MCF 10A (cell line): ENCODE data around the gene ERC2. TPM values are rescaled to one million over a fixed set of nuclear protein-coding genes. Genes with fewer than 3 reads are reported as not detected.

Experiments
- BruUV-seq: library from RNA; stranded (reverse); fragments of 400-500 nt; replicated peaks from 2 replicates; lab custom pipeline; 2021; lab: Mats Ljungman, UMichigan
- CTCF ChIA-PET: fragments of 300-600 bp; sonication (Branson Sonifier 250); formaldehyde crosslinking; extraction: SDS; loops from one replicate; lab custom pipeline; 2021; ENCODE audit warnings: antibody characterized with exemption, inconsistent platforms; lab: Yijun Ruan, JAX
- POLR2A ChIA-PET: fragments of 300-600, 350-650 bp; sonication (Branson Sonifier 250); formaldehyde crosslinking; extraction: SDS; loops from one replicate; lab custom pipeline; 2020; ENCODE audit warnings: antibody characterized with exemption, inconsistent platforms; lab: Yijun Ruan, JAX
- DNase-seq: peaks from one replicate; pipeline ENCODE4 v3.0.0-alpha.2; 2018; ENCODE audit not compliant: unreplicated experiment
- H3K27ac Mint-ChIP-seq: one replicate; pipeline ENCODE4 v1.8.0; 2022; ENCODE audit warnings: mild to moderate bottlenecking, low read depth, mixed read lengths; ENCODE audit not compliant: unreplicated experiment
- H3K27me3 Mint-ChIP-seq: one replicate; pipeline ENCODE4 v1.8.0; 2022; ENCODE audit warnings: mixed read lengths; ENCODE audit not compliant: insufficient read depth, unreplicated experiment
- H3K36me3 Mint-ChIP-seq: one replicate; pipeline ENCODE4 v1.8.0; 2022; ENCODE audit warnings: mild to moderate bottlenecking, moderate library complexity, mixed read lengths; ENCODE audit not compliant: insufficient read depth, unreplicated experiment
- H3K4me1 Mint-ChIP-seq: one replicate; pipeline ENCODE4 v1.8.0; 2022; ENCODE audit warnings: mixed read lengths; ENCODE audit not compliant: insufficient read depth, unreplicated experiment
- H3K4me3 Mint-ChIP-seq: one replicate; pipeline ENCODE4 v1.8.0; 2022; ENCODE audit warnings: mild to moderate bottlenecking, moderate library complexity, mixed read lengths; ENCODE audit not compliant: unreplicated experiment
- H3K9me3 Mint-ChIP-seq: one replicate; pipeline ENCODE4 v1.8.0; 2022; ENCODE audit warnings: mixed read lengths; ENCODE audit not compliant: unreplicated experiment
- intact Hi-C: fragments of 100-400 bp; cut with micrococcal nuclease; formaldehyde crosslinking; loops from 2 replicates; pipeline ENCODE4 v1.14.1; 2022
- total RNA-seq: library from RNA; stranded (reverse); gene quantifications from 2 replicates; pipeline ENCODE4 v1.2.3, GENCODE V29; 2022
- TF ChIP-seq, protein P1 (sequence below): fragments of 200-600 bp; IDR thresholded peaks from one replicate; pipeline ENCODE4 v1.8.0; 2022; ENCODE audit warnings: antibody characterized with exemption, mild to moderate bottlenecking; ENCODE audit not compliant: unreplicated experiment

ERC2 gene
- total RNA-seq, 1 experiment from 2014 or later = 0.42 TPM

DNA sequence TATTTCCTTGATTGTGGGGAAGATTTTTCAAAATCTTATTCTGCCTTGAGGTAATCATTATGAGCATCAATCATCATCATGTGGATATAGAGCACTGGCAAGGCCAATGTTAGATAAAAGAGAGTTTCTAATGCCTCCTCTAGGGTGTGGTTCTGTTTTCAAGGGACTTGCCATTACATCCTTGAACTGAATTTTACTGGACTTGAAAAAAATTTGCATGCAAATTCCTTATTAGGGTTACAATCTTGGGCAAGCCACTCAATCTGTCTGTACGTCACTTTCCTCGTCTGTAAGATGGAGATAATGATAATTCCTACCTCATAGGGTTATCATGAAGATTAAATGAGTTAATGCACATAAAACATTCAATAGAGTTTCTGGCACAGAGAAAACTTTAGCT, 825.0 kb downstream of the ERC2 start:
- peaks cover 19% of the 10 kb centered on the region for H3K27me3 Mint-ChIP-seq
- intact Hi-C loops = no loop called here

DNA sequence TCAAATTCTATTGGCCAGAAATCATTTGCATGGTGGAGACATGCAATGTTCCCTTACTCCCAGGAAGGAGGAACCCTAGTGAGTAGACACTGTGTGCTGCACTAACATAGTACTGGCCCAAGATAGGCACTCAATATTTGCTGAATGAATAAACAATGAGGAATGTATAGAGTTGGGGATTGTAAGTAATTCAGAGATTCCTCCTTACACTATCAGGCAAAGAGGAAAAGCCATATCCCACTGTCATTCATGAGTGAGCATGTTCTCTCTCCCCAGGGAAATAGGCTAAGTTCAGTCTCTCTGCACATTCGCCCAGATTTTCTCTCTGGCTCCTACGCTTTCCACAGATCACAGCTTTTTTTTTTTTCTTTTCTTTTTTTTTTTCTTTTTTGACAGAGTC, 826.3 kb downstream of the ERC2 start:
- Mint-ChIP-seq H3K4me1 (peaks cover 9% of the 10 kb centered on the region), H3K4me3 (no peak overlapping the region), H3K9me3 (no peaks in the 10 kb centered on the region), H3K27me3 (peaks cover 6% of the 10 kb centered on the region), H3K36me3 (no peaks in the 10 kb centered on the region), H3K27ac (no peak overlapping the region)
- ChIA-PET POLR2A (no interaction called here), CTCF (no interaction called here)
- intact Hi-C loops = no loop called here
- TF ChIP-seq, protein P1, sequence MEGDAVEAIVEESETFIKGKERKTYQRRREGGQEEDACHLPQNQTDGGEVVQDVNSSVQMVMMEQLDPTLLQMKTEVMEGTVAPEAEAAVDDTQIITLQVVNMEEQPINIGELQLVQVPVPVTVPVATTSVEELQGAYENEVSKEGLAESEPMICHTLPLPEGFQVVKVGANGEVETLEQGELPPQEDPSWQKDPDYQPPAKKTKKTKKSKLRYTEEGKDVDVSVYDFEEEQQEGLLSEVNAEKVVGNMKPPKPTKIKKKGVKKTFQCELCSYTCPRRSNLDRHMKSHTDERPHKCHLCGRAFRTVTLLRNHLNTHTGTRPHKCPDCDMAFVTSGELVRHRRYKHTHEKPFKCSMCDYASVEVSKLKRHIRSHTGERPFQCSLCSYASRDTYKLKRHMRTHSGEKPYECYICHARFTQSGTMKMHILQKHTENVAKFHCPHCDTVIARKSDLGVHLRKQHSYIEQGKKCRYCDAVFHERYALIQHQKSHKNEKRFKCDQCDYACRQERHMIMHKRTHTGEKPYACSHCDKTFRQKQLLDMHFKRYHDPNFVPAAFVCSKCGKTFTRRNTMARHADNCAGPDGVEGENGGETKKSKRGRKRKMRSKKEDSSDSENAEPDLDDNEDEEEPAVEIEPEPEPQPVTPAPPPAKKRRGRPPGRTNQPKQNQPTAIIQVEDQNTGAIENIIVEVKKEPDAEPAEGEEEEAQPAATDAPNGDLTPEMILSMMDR = no peak
- no TSS peak for BruUV-seq
- DNase-seq = no peak

More for the DNA sequence above, 825.0 kb downstream of the ERC2 start:
- Mint-ChIP-seq H3K9me3 (no peaks in the 10 kb centered on the region), H3K4me1 (peaks cover 9% of the 10 kb centered on the region), H3K4me3 (no peak overlapping the region), H3K36me3 (no peaks in the 10 kb centered on the region), H3K27ac (no peak overlapping the region)
- CTCF ChIA-PET = interaction anchor here (0.7 kb wide), 1 partner anchor 37 kb away, joined by 4 read pairs; no protein-coding TSS in a partner anchor
- DNase-seq = no peak
- POLR2A ChIA-PET = no interaction called here
- BruUV-seq = no TSS peak
- TF ChIP-seq, protein P1 = no peak

DNA sequence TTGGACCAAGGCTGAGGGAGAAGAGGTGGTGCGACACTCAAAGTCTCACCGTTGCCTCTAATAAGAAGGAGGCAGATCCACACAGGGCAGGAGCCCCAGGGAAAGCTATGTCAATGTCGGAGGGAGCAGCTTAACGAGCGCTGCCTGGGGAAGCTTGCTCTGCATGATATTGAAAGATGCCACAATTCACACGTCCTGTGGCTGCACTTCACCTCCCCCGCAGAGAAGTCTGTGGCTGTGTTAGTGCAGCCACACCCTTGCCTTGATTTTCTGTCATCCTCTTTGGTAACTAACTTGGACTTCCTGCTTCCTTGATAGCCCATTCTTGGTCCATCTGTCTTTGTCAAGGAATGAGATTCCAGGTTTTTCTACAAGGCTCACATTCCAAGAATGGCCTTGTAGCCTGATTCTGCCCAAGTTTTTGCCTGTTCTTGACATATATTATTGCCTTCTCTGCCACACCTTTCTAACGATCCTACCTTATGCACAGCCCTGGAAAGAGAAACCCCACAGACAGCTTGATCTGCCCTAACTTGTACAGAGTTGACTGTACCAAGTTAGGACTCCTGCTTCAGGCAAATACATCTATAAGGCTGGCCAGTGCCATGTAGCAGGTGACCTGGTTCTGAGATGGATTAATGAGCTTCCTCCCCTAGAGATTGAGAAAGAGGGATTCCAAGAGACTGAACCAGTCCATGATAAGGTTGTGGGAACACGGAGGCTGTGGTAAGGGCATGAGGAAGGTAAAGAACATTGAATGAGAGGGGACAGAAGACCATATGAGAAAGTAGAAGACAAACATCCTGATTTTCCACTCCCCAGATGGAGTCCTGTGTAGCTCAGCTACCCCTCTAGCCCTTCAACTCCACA, 828.1 kb downstream of the ERC2 start:
- no peaks in the 10 kb centered on the region for H3K9me3 Mint-ChIP-seq
- peak; percentile 11 for DNase-seq
- H3K27me3 Mint-ChIP-seq = no peaks in the 10 kb centered on the region
- no peak overlapping the region for H3K27ac Mint-ChIP-seq
- TF ChIP-seq, protein P1 = no peak
- peaks cover 9% of the 10 kb centered on the region for H3K4me1 Mint-ChIP-seq
- intact Hi-C loops = no loop called here
- CTCF ChIA-PET = interaction anchor here (1.3 kb wide), 1 partner anchor 23 kb away, joined by 3 read pairs; no protein-coding TSS in a partner anchor
- no peak overlapping the region for H3K4me3 Mint-ChIP-seq
- no TSS peak for BruUV-seq
- POLR2A ChIA-PET = interaction anchor here (0.6 to 2.0 kb wide), 5 partner anchors 12 to 223 kb away, joined by 3 to 7 read pairs (median 3); no protein-coding TSS in a partner anchor
- H3K36me3 Mint-ChIP-seq = no peaks in the 10 kb centered on the region

DNA sequence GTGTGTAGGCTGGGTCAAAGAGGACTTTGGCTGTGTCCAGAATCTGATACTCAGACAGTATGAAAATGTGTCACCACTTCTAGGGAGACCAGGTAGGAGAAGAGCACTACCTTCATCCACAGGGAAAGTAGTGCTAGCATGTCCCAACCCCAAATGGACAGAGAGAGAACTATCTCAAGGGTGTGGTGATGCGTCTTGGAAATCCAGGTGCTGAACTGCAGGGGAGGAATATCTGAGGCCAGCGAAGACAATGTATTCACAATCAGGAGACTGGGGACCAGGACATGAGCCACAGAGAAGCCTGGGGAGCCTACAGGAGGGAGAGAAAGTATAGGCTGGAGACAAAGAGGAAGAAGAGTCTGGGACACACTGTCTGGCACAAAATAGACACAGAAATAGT, 829.1 kb downstream of the ERC2 start:
- no peaks in the 10 kb centered on the region for H3K9me3 Mint-ChIP-seq
- no TSS peak for BruUV-seq
- no peaks in the 10 kb centered on the region for H3K36me3 Mint-ChIP-seq
- ChIA-PET CTCF (no interaction called here), POLR2A (interaction anchor here (0.6 to 2.0 kb wide), 3 partner anchors 13 to 56 kb away, joined by 3 to 7 read pairs (median 4); no protein-coding TSS in a partner anchor)
- TF ChIP-seq, protein P1 = no peak
- no peak overlapping the region for H3K4me3 Mint-ChIP-seq
- DNase-seq = no peak
- H3K4me1 Mint-ChIP-seq = peaks cover 9% of the 10 kb centered on the region
- H3K27me3 Mint-ChIP-seq = no peaks in the 10 kb centered on the region
- intact Hi-C loops = no loop called here
- H3K27ac Mint-ChIP-seq = no peak overlapping the region
